Measurements from ENCODE around the gene ADAMTS7.

ADAMTS7 gene

GRCh38 chr15:78750566-78750965 lies 60.7 kb downstream of the ADAMTS7 start:
- Histone ChIP-seq H3K36me3 (ENCODE audit: control insufficient read depth in 2 of 2, insufficient read depth in 1 of 2, low read length in 2 of 2) (no peaks in the 10 kb centered on the region), H3K4me3 (ENCODE audit: low read depth, low read length) (peak overlapping the region; percentile 12; the same call in 1 of the 2 replicates), H3K4me1 (ENCODE audit: control insufficient read depth, insufficient read depth, low read length) (no peaks in the 10 kb centered on the region), H3K27ac (ENCODE audit: extremely low read depth, low read depth, low read length) (no peak overlapping the region), H3K9me3 (ENCODE audit: control insufficient read depth, insufficient read depth, low read depth, low read length) (no peaks in the 10 kb centered on the region)
- CTCF ChIA-PET, result interaction anchor here (0.6 to 3.2 kb wide), 28 partner anchors 11 to 802 kb away, joined by 3 to 22 read pairs (median 4); partner anchors contain the start of genes CHRNA3 and CHRNA5
- TF ChIP-seq, protein P1, sequence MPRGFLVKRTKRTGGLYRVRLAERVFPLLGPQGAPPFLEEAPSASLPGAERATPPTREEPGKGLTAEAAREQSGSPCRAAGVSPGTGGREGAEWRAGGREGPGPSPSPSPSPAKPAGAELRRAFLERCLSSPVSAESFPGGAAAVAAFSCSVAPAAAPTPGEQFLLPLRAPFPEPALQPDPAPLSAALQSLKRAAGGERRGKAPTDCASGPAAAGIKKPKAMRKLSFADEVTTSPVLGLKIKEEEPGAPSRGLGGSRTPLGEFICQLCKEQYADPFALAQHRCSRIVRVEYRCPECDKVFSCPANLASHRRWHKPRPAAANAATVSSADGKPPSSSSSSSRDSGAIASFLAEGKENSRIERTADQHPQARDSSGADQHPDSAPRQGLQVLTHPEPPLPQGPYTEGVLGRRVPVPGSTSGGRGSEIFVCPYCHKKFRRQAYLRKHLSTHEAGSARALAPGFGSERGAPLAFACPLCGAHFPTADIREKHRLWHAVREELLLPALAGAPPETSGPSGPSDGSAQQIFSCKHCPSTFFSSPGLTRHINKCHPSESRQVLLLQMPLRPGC (tag by site-specific recombination; IDR thresholded peaks at IDR 0.05), result no peak
- TF ChIP-seq, protein P2, sequence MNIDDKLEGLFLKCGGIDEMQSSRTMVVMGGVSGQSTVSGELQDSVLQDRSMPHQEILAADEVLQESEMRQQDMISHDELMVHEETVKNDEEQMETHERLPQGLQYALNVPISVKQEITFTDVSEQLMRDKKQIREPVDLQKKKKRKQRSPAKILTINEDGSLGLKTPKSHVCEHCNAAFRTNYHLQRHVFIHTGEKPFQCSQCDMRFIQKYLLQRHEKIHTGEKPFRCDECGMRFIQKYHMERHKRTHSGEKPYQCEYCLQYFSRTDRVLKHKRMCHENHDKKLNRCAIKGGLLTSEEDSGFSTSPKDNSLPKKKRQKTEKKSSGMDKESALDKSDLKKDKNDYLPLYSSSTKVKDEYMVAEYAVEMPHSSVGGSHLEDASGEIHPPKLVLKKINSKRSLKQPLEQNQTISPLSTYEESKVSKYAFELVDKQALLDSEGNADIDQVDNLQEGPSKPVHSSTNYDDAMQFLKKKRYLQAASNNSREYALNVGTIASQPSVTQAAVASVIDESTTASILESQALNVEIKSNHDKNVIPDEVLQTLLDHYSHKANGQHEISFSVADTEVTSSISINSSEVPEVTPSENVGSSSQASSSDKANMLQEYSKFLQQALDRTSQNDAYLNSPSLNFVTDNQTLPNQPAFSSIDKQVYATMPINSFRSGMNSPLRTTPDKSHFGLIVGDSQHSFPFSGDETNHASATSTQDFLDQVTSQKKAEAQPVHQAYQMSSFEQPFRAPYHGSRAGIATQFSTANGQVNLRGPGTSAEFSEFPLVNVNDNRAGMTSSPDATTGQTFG (tag by site-specific recombination; IDR thresholded peaks at IDR 0.05; ENCODE audit: borderline replicate concordance), result no peak
- TF ChIP-seq ZNF76 (tag by site-specific recombination; IDR thresholded peaks at IDR 0.05; ENCODE audit: borderline replicate concordance, low read depth) (no peak), GLIS1 (tag by site-specific recombination; IDR thresholded peaks at IDR 0.05) (no peak), ZNF335 (tag by site-specific recombination; conservative IDR thresholded peaks at IDR 0.05) (peak; percentile 56), REPIN1 (tag by site-specific recombination; IDR thresholded peaks at IDR 0.05; ENCODE audit: low read depth) (no peak)
- TF ChIP-seq, protein P3, sequence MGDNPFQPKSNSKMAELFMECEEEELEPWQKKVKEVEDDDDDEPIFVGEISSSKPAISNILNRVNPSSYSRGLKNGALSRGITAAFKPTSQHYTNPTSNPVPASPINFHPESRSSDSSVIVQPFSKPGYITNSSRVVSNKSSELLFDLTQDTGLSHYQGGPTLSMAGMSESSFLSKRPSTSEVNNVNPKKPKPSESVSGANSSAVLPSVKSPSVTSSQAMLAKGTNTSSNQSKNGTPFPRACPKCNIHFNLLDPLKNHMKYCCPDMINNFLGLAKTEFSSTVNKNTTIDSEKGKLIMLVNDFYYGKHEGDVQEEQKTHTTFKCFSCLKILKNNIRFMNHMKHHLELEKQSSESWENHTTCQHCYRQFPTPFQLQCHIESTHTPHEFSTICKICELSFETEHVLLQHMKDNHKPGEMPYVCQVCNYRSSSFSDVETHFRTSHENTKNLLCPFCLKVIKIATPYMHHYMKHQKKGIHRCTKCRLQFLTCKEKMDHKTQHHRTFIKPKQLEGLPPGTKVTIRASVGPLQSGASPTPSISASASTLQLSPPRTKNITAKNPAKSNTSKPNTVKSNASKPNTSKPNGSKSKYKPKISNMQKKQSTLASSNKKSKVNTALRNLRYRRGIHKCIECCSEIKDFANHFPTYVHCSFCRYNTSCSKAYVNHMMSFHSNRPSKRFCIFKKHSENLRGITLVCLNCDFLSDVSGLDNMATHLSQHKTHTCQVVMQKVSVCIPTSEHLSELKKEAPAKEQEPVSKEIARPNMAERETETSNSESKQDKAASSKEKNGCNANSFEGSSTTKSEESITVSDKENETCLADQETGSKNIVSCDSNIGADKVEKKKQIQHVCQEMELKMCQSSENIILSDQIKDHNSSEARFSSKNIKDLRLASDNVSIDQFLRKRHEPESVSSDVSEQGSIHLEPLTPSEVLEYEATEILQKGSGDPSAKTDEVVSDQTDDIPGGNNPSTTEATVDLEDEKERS (tag by site-specific recombination; IDR thresholded peaks at IDR 0.05), result no peak
- TF ChIP-seq, protein P4, sequence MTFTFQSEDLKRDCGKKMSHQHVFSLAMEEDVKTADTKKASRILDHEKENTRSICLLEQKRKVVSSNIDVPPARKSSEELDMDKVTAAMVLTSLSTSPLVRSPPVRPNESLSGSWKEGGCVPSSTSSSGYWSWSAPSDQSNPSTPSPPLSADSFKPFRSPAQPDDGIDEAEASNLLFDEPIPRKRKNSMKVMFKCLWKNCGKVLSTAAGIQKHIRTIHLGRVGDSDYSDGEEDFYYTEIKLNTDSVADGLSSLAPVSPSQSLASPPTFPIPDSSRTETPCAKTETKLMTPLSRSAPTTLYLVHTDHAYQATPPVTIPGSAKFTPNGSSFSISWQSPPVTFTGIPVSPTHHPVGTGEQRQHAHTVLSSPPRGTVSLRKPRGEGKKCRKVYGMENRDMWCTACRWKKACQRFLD (tag by site-specific recombination; IDR thresholded peaks at IDR 0.05), result no peak
- POLR2A ChIA-PET, result interaction anchor here (0.6 to 0.8 kb wide), 2 partner anchors 211 to 451 kb away, joined by 3 read pairs; partner anchors contain the start of genes PSMA4 and SKIC8

DNA sequence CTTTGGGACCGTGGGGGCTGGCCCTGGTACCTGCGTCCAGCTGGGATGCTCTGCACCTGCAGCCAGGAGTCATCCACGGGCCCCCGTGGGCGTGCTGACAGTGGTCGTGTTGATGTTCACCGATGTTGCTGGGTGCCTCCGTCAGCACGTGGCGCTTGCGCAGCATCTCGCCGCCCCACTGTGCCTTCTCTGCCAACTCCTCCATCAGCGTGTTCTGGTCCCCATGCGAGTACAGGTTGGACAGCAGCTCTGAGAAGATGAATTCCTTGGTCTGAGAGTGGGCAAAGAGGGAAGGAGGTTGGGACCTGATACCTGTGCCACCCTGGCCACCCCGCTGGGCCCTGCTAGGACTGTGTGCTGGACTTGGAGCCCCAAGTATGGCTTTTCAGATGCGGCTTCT lies 61.4 kb downstream of the ADAMTS7 start:
- Histone ChIP-seq H3K27ac (ENCODE audit: extremely low read depth, low read depth, low read length) (no peak overlapping the region), H3K36me3 (ENCODE audit: control insufficient read depth in 2 of 2, insufficient read depth in 1 of 2, low read length in 2 of 2) (no peaks in the 10 kb centered on the region), H3K4me1 (ENCODE audit: control insufficient read depth, insufficient read depth, low read length) (no peaks in the 10 kb centered on the region), H3K4me3 (ENCODE audit: low read depth, low read length) (no peak overlapping the region), H3K9me3 (ENCODE audit: control insufficient read depth, insufficient read depth, low read depth, low read length) (no peaks in the 10 kb centered on the region)
- TF ChIP-seq, protein P5, sequence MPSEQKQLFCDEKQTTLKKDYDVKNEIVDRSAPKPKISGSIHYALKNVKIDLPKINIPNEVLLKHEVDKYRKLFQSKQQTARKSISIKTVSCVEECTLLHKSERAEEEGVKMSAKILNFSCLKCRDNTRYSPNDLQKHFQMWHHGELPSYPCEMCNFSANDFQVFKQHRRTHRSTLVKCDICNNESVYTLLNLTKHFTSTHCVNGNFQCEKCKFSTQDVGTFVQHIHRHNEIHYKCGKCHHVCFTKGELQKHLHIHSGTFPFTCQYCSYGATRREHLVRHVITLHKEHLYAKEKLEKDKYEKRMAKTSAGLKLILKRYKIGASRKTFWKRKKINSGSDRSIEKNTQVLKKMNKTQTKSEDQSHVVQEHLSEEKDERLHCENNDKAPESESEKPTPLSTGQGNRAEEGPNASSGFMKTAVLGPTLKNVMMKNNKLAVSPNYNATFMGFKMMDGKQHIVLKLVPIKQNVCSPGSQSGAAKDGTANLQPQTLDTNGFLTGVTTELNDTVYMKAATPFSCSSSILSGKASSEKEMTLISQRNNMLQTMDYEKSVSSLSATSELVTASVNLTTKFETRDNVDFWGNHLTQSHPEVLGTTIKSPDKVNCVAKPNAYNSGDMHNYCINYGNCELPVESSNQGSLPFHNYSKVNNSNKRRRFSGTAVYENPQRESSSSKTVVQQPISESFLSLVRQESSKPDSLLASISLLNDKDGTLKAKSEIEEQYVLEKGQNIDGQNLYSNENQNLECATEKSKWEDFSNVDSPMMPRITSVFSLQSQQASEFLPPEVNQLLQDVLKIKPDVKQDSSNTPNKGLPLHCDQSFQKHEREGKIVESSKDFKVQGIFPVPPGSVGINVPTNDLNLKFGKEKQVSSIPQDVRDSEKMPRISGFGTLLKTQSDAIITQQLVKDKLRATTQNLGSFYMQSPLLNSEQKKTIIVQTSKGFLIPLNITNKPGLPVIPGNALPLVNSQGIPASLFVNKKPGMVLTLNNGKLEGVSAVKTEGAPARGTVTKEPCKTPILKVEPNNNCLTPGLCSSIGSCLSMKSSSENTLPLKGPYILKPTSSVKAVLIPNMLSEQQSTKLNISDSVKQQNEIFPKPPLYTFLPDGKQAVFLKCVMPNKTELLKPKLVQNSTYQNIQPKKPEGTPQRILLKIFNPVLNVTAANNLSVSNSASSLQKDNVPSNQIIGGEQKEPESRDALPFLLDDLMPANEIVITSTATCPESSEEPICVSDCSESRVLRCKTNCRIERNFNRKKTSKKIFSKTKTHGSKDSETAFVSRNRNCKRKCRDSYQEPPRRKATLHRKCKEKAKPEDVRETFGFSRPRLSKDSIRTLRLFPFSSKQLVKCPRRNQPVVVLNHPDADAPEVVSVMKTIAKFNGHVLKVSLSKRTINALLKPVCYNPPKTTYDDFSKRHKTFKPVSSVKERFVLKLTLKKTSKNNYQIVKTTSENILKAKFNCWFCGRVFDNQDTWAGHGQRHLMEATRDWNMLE (tag by site-specific recombination; conservative IDR thresholded peaks at IDR 0.05; ENCODE audit: low read depth), result no peak
- TF ChIP-seq ZNF184 (tag by site-specific recombination; IDR thresholded peaks at IDR 0.05), result no peak
- TF ChIP-seq ZNF555 (tag by site-specific recombination; conservative IDR thresholded peaks at IDR 0.05), result no peak
- no peak for TF ChIP-seq IKZF3 (tag by site-specific recombination; IDR thresholded peaks at IDR 0.05)
- TF ChIP-seq ZNF777 (tag by site-specific recombination; IDR thresholded peaks at IDR 0.05; ENCODE audit: borderline replicate concordance), result no peak
- TF ChIP-seq, protein P6, sequence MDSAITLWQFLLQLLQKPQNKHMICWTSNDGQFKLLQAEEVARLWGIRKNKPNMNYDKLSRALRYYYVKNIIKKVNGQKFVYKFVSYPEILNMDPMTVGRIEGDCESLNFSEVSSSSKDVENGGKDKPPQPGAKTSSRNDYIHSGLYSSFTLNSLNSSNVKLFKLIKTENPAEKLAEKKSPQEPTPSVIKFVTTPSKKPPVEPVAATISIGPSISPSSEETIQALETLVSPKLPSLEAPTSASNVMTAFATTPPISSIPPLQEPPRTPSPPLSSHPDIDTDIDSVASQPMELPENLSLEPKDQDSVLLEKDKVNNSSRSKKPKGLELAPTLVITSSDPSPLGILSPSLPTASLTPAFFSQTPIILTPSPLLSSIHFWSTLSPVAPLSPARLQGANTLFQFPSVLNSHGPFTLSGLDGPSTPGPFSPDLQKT (IDR thresholded peaks at IDR 0.05; ENCODE audit: borderline replicate concordance, low read depth, low read length), result no peak
- no peak for TF ChIP-seq ZNF23 (tag by site-specific recombination; IDR thresholded peaks at IDR 0.05; ENCODE audit: borderline replicate concordance)
- ChIA-PET CTCF (interaction anchor here (0.6 to 3.2 kb wide), 9 partner anchors 12 to 132 kb away, joined by 3 to 22 read pairs (median 4); partner anchors contain the start of gene CHRNA3), POLR2A (no interaction called here)
